ENCODE measurements around the gene TC2N.

The TC2N gene

DNA sequence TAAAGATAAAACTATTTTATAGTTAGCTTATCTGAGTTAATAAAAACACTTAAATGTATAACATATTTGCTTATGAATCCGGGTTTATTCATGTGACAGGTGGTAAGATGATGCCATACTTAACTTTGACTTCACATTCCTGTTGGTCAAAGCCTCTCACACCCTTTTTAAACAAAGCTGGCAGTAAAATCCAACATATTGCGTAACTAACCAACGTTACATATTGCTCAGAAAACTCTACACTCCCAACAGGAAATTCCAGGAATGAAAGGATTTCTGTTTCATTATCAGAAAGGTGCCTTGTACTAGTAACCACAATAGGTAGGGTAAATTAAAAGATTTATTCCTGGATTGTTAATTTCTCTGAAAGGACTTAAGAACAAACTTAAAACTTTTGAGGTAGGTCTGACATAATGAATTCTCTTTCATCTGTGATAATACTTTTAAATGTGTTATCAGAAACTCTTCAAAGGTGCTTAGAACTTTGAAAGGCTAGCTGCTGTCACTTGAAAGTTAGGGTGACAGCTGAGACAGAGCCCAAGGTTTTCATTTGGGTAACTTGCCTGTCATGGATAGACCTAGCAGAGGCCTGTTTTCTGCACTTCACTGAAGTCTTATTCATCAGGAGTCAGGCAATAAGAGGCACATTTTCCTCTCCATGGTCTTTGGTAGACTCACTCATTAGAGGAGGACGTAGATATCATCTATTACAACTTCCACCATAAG is 111.6 kb downstream of the TC2N start:
- TF ChIP-seq FOXP2 (optimal IDR thresholded peaks at IDR 0.05; ENCODE audit: borderline replicate concordance, extremely low read depth, extremely low read length, insufficient read depth) (no peak), POLR2AphosphoS5 (IDR thresholded peaks at IDR 0.05; ENCODE audit: low read depth, low read length) (no peak), TAF1 (IDR thresholded peaks at IDR 0.05; ENCODE audit: borderline replicate concordance, insufficient read depth, low read length) (no peak), SIN3A (IDR thresholded peaks at IDR 0.05; ENCODE audit: borderline replicate concordance, insufficient read depth, low read length) (no peak)
- TF ChIP-seq, protein P1, sequence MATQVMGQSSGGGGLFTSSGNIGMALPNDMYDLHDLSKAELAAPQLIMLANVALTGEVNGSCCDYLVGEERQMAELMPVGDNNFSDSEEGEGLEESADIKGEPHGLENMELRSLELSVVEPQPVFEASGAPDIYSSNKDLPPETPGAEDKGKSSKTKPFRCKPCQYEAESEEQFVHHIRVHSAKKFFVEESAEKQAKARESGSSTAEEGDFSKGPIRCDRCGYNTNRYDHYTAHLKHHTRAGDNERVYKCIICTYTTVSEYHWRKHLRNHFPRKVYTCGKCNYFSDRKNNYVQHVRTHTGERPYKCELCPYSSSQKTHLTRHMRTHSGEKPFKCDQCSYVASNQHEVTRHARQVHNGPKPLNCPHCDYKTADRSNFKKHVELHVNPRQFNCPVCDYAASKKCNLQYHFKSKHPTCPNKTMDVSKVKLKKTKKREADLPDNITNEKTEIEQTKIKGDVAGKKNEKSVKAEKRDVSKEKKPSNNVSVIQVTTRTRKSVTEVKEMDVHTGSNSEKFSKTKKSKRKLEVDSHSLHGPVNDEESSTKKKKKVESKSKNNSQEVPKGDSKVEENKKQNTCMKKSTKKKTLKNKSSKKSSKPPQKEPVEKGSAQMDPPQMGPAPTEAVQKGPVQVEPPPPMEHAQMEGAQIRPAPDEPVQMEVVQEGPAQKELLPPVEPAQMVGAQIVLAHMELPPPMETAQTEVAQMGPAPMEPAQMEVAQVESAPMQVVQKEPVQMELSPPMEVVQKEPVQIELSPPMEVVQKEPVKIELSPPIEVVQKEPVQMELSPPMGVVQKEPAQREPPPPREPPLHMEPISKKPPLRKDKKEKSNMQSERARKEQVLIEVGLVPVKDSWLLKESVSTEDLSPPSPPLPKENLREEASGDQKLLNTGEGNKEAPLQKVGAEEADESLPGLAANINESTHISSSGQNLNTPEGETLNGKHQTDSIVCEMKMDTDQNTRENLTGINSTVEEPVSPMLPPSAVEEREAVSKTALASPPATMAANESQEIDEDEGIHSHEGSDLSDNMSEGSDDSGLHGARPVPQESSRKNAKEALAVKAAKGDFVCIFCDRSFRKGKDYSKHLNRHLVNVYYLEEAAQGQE (IDR thresholded peaks at IDR 0.05; ENCODE audit: insufficient read depth in 1 of 2, low read depth in 2 of 2, low read length in 2 of 2), result no peak

DNA sequence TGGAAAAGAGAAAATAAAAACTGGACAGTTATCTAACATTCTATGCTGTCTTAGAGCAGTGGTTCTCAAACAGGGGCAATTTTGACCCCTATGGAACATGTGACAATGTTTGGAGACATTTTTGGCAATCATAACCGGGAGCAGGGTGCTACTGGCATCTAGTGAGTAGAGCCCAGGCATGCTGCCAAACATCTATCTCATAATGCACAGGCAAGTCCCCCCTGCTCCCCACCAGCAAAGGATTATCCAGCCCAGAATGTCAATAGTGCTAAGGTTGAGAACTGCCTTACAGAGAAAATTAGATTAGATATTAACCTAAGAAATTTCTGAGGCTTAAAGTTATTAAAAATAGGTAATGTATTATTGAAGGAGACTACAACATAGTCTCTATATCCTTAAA is 112.5 kb downstream of the TC2N start:
- TF ChIP-seq SIN3A (IDR thresholded peaks at IDR 0.05; ENCODE audit: borderline replicate concordance, insufficient read depth, low read length) (no peak), POLR2AphosphoS5 (IDR thresholded peaks at IDR 0.05; ENCODE audit: low read depth, low read length) (no peak), FOXP2 (optimal IDR thresholded peaks at IDR 0.05; ENCODE audit: borderline replicate concordance, extremely low read depth, extremely low read length, insufficient read depth) (no peak), TAF1 (IDR thresholded peaks at IDR 0.05; ENCODE audit: borderline replicate concordance, insufficient read depth, low read length) (no peak)
- TF ChIP-seq, protein P1 (IDR thresholded peaks at IDR 0.05; ENCODE audit: insufficient read depth in 1 of 2, low read depth in 2 of 2, low read length in 2 of 2), result no peak

DNA sequence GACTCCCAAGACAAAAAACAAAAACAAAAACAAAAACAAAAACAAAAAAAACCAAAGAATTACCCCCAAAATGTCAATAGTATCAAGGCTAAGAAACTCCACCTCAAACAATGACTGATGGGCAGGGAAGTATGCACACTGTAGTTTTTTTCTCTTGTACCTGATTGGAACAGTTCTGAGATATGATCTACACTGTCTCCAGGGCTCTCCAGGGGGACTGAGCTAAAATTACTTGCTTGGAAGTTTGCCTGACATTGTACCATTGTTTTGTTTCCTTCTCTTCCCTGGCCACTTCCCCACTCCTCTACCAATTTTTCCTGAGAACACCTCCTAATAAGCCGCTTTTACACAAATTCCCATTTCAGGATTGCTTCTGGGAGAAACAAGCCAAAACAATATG is 113.2 kb downstream of the TC2N start:
- no peak for TF ChIP-seq POLR2AphosphoS5 (IDR thresholded peaks at IDR 0.05; ENCODE audit: low read depth, low read length)
- TF ChIP-seq, protein P1 (IDR thresholded peaks at IDR 0.05; ENCODE audit: insufficient read depth in 1 of 2, low read depth in 2 of 2, low read length in 2 of 2), result no peak
- no peak for TF ChIP-seq FOXP2 (optimal IDR thresholded peaks at IDR 0.05; ENCODE audit: borderline replicate concordance, extremely low read depth, extremely low read length, insufficient read depth)
- no peak for TF ChIP-seq TAF1 (IDR thresholded peaks at IDR 0.05; ENCODE audit: borderline replicate concordance, insufficient read depth, low read length)
- TF ChIP-seq SIN3A (IDR thresholded peaks at IDR 0.05; ENCODE audit: borderline replicate concordance, insufficient read depth, low read length), result no peak

DNA sequence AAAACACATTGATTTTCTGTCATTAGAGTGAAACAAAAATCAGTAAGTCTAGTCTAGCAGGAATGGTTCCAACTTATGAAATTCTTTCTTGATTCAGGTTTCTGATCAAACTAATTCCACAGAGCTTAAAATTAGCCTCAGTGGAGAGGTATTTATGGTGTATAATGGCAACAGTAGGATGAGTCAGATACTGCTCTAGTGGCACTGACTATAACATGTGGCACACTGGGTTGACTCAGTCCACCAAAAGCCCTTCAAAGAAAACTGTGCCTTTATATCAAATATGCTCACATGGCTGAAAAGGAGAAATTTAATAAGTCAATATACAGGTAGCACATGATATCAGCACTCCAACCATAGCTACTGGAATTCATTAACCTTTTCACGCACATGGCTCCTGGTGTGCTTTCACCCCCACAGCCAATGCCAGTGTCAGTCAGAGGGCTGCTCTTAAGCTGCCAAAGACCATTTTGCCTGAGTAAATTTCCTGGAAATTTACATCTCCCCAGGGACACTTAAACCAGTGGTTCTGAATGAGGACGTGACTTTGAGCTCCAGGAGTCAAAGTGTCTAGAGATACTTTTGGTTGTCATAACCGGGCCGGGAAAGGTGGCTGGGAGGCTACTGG is 113.7 kb downstream of the TC2N start:
- TF ChIP-seq, protein P1 (IDR thresholded peaks at IDR 0.05; ENCODE audit: insufficient read depth in 1 of 2, low read depth in 2 of 2, low read length in 2 of 2), result no peak
- TF ChIP-seq POLR2AphosphoS5 (IDR thresholded peaks at IDR 0.05; ENCODE audit: low read depth, low read length), result no peak
- TF ChIP-seq SIN3A (IDR thresholded peaks at IDR 0.05; ENCODE audit: borderline replicate concordance, insufficient read depth, low read length), result no peak
- no peak for TF ChIP-seq FOXP2 (optimal IDR thresholded peaks at IDR 0.05; ENCODE audit: borderline replicate concordance, extremely low read depth, extremely low read length, insufficient read depth)
- TF ChIP-seq TAF1 (IDR thresholded peaks at IDR 0.05; ENCODE audit: borderline replicate concordance, insufficient read depth, low read length), result no peak

Data from PFSK-1 (cell line).